GM12874 (cell line): ENCODE data around the gene BMPR1B.

ENCODE experiments used
- TF ChIP-seq, protein P1 (sequence below): IDR thresholded peaks from 2 replicates; pipeline ENCODE4 v1.5.1; 2011; ENCODE audit warnings: low read depth, mild to moderate bottlenecking, control low read depth, low read length, moderate library complexity; ENCODE audit not compliant: insufficient read depth

BMPR1B gene

DNA sequence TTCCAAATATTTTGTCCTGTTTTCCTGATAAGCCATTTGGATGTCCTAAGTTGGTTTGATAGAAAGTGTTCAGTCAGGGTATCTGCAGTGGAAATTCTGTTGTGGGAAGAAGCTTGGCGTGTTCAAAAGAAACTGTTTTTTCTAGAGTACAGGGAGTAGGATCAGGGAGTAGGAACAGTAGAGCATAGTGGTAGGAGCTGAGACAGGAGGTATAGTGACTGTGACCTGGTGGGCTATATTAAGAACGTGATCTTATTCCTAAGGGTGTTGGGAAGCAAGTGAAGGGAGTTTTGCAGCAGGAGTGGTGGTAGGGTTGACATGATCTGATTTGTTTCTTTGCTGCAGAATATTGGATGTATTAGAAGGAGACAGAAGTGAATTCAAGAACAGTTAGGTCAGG lies 348.2 kb downstream of the BMPR1B start:
- TF ChIP-seq, protein P1, sequence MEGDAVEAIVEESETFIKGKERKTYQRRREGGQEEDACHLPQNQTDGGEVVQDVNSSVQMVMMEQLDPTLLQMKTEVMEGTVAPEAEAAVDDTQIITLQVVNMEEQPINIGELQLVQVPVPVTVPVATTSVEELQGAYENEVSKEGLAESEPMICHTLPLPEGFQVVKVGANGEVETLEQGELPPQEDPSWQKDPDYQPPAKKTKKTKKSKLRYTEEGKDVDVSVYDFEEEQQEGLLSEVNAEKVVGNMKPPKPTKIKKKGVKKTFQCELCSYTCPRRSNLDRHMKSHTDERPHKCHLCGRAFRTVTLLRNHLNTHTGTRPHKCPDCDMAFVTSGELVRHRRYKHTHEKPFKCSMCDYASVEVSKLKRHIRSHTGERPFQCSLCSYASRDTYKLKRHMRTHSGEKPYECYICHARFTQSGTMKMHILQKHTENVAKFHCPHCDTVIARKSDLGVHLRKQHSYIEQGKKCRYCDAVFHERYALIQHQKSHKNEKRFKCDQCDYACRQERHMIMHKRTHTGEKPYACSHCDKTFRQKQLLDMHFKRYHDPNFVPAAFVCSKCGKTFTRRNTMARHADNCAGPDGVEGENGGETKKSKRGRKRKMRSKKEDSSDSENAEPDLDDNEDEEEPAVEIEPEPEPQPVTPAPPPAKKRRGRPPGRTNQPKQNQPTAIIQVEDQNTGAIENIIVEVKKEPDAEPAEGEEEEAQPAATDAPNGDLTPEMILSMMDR: no peak

DNA sequence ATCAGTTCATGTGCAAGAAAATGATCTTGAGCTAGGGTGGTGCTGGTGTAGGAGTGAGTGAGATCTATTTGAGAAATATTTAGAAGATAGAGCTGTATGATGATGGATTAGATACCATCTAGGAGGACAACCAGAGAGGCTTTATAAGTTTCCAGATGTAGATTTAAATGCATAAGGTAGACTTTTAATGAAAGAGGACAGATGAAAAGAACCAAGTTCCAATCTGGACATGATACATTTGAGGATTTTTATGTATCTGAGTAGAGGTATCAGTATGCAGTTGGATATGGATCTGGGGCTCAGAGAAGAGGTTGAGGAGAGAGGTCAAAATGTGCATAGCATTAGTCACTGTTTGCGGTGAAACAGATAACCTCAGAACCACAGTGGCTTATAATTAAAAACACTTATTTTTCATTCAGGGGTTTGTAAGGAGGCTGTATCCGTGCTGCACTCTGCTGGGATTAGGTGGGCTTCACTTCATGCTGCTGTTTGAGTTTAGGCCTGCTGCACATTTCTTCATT lies 348.7 kb downstream of the BMPR1B start:
- TF ChIP-seq, protein P1: no peak

GRCh38 chr4:95107004-95107403 lies 349.2 kb downstream of the BMPR1B start:
- TF ChIP-seq, protein P1: no peak

GRCh38 chr4:95107635-95108034 lies 349.9 kb downstream of the BMPR1B start:
- TF ChIP-seq, protein P1: no peak

DNA sequence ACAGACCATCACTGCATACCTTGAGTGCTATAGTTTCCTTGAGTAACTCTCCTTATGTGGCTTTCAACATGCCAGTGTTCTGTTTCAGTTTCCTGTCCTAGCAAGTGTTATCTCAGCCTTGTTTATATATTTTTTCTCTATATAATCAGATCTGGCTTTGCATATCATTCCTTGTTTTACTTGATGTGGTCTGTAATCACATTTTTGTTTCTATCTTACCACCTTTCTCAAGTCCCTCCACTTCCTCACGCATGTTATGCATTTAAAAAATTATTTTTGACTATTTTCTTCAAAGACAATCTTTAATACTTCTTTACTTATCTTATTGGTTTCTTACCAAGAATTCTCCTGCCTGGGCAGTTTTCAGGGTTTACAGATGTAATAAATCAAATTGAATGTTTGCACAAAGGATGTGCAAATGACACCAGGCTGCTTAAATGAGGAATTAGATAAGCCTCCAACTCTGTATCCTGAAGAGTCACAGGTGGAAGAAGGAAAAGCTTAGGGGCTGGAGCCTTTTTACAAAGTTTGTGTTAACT lies 351.2 kb downstream of the BMPR1B start:
- TF ChIP-seq, protein P1: no peak

GRCh38 chr4:95114521-95114920 lies 356.8 kb downstream of the BMPR1B start:
- TF ChIP-seq, protein P1: no peak

DNA sequence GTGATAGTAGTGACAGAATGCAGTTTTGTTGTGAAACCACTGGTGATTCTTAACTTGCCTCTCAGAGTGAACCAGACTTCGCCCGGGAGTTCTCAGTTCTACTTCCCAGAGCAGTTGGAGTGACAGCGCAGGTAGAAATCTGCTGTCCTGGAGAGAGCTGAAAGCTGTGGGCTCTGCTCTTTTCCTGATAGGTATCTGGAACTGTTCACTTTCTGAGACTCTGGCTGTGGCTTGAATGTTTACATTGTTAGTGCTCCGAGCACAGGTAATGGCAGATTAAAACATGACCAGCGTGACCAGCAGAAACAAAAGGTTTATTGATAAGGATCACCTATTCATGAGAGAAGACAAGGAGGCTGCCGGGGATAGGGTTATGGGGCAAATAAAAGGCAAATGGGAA lies 360.7 kb downstream of the BMPR1B start:
- TF ChIP-seq, protein P1: no peak
